SK-N-SH (cell line): ENCODE data around the gene DCLK1. TPM values are rescaled to one million over a fixed set of nuclear protein-coding genes. Genes with fewer than 3 reads are reported as not detected.
A peak's percentile ranks its signal among the peaks of the same experiment; 100 is the strongest.

ENCODE experiments used
- CTCF ChIA-PET: fragments of 300-600, 350-600 bp; formaldehyde crosslinking; extraction: SDS; loops from one replicate; lab custom pipeline; 2021; lab: Yijun Ruan, JAX
- POLR2A ChIA-PET: fragments of 350-600 bp; sonication (Branson Sonifier 250); formaldehyde crosslinking; extraction: SDS; loops from one replicate; lab custom pipeline; 2020; ENCODE audit warnings: antibody characterized with exemption, inconsistent platforms; lab: Yijun Ruan, JAX
- DNase-seq: peaks from one replicate; pipeline ENCODE4 v3.0.0; 2012
- H2AFZ ChIP-seq: fragments of 200-600 bp; sonication (generic); 2 replicates; pipeline ENCODE4 v1.8.1; 2016; ENCODE audit warnings: antibody characterized with exemption, mild to moderate bottlenecking, low read depth
- H3F3A ChIP-seq: fragments of 200-600 bp; sonication (generic); replicated peaks from 2 replicates; pipeline ENCODE3; 2016; ENCODE audit warnings: antibody characterized with exemption, mild to moderate bottlenecking; ENCODE audit not compliant: insufficient read depth
- H3K27ac ChIP-seq, 2 experiments: fragments of 200-500 bp in 1 of 2; fragments of 200-600 bp in 1 of 2; sonication (Bioruptor generic) in 1 of 2; sonication (generic), shearing (Covaris generic) in 1 of 2; 2 replicates each; pipeline versions ENCODE4 v1.5.1 to v1.6.1; 2014 to 2016; ENCODE audit warnings: low read depth in 2 of 2, inconsistent platforms in 1 of 2, low read length in 1 of 2, mild to moderate bottlenecking in 1 of 2, mixed read lengths in 1 of 2
- H3K27me3 ChIP-seq: fragments of 200-600 bp; sonication (generic), shearing (Covaris generic); 2 replicates; pipeline ENCODE4 v1.6.1; 2016; ENCODE audit warnings: mixed run types; ENCODE audit not compliant: insufficient read depth
- H3K36me3 ChIP-seq, 2 experiments: fragments of 200-500 bp in 1 of 2; fragments of 200-600 bp in 1 of 2; sonication (Bioruptor generic) in 1 of 2; sonication (generic) in 1 of 2; replicated peaks in 1 of 2; 2 replicates each; pipeline versions ENCODE3 to v1.5.1; 2014 to 2016; ENCODE audit warnings: low read length in 1 of 2, mild to moderate bottlenecking in 1 of 2; ENCODE audit not compliant: insufficient read depth in 2 of 2, control insufficient read depth in 1 of 2
- H3K4me1 ChIP-seq, 2 experiments: fragments of 200-500 bp in 1 of 2; fragments of 200-600 bp in 1 of 2; sonication (Bioruptor generic) in 1 of 2; sonication (generic), shearing (Covaris generic) in 1 of 2; 2 replicates each; pipeline versions ENCODE4 v1.5.1 to v1.6.1; 2014 to 2016; ENCODE audit warnings: low read depth in 1 of 2, low read length in 1 of 2, mixed run types in 1 of 2; ENCODE audit not compliant: insufficient read depth in 2 of 2, control insufficient read depth in 1 of 2
- H3K4me2 ChIP-seq: fragments of 200-600 bp; sonication (generic), shearing (Covaris generic); 2 replicates; pipeline ENCODE4 v1.6.1; 2017; ENCODE audit warnings: mixed run types
- H3K4me3 ChIP-seq, 2 experiments: fragments of 200-500 bp in 1 of 2; fragments of 200-600 bp in 1 of 2; sonication (Bioruptor generic) in 1 of 2; sonication (generic), shearing (Covaris generic) in 1 of 2; 2 replicates each; pipeline versions ENCODE4 v1.5.1 to v1.8.1; 2014 to 2016; ENCODE audit warnings: low read depth in 2 of 2, inconsistent platforms in 1 of 2, low read length in 1 of 2, mild to moderate bottlenecking in 1 of 2, mixed read lengths in 1 of 2, moderate library complexity in 1 of 2
- H3K79me2 ChIP-seq: fragments of 200-600 bp; sonication (generic); 2 replicates; pipeline ENCODE4 v1.8.1; 2017; ENCODE audit warnings: mild to moderate bottlenecking; ENCODE audit not compliant: insufficient read depth
- H3K9ac ChIP-seq: fragments of 200-600 bp; sonication (generic); 2 replicates; pipeline ENCODE4 v1.6.1; 2017; ENCODE audit warnings: mixed run types
- H3K9me2 ChIP-seq: fragments of 200-600 bp; sonication (generic); 2 replicates; pipeline ENCODE4 v1.6.1; 2017; ENCODE audit warnings: mixed run types
- H3K9me3 ChIP-seq: fragments of 200-600 bp; sonication (generic); 2 replicates; pipeline ENCODE4 v1.6.1; 2017; ENCODE audit warnings: mixed run types, mild to moderate bottlenecking, moderate library complexity
- H4K20me1 ChIP-seq: fragments of 200-600 bp; sonication (generic); 2 replicates; pipeline ENCODE4 v1.6.1; 2017; ENCODE audit warnings: mild to moderate bottlenecking, mixed run types; ENCODE audit not compliant: insufficient read depth
- GABPA ChIP-seq: IDR thresholded peaks from 2 replicates; pipeline ENCODE4 v1.4.0; 2012; ENCODE audit warnings: low read depth, mild to moderate bottlenecking
- JUND ChIP-seq: IDR thresholded peaks from 2 replicates; pipeline ENCODE4 v1.4.0; 2012
- NFIC ChIP-seq: IDR thresholded peaks from 2 replicates; pipeline ENCODE4 v1.4.0; 2012; ENCODE audit warnings: borderline replicate concordance
- NRF1 ChIP-seq: IDR thresholded peaks from 2 replicates; pipeline ENCODE4 v1.6.1; 2012; ENCODE audit warnings: low read depth, mild to moderate bottlenecking, low read length
- TAF1 ChIP-seq: IDR thresholded peaks from 2 replicates; pipeline ENCODE4 v1.6.1; 2012; ENCODE audit warnings: low read depth, mild to moderate bottlenecking, low read length, moderate library complexity, borderline replicate concordance
- TEAD4 ChIP-seq: IDR thresholded peaks from 2 replicates; pipeline ENCODE4 v1.4.0; 2012; ENCODE audit warnings: mild to moderate bottlenecking, borderline replicate concordance; ENCODE audit not compliant: insufficient read depth
- YY1 ChIP-seq: IDR thresholded peaks from 2 replicates; pipeline ENCODE4 v1.4.0; 2012; ENCODE audit warnings: low read depth, mild to moderate bottlenecking
- WGBS: methylation state at CpG from one replicate; pipeline ENCODE4 v1.1.6; 2017; ENCODE audit warnings: low lambda C conversion rate; 5-methylcytosine and 5-hydroxymethylcytosine counted together
- polyA plus RNA-seq, 3 experiments: library from polyadenylated mRNA; depleted of rRNA; stranded (reverse); fragments of >200 nt; gene quantifications; 2 replicates each; pipeline ENCODE4 v1.2.3, GENCODE V29; 2012
- TF ChIP-seq, protein P1 (sequence below): fragments of 150-350 bp; IDR thresholded peaks from 2 replicates; pipeline ENCODE4 v1.6.1; 2017; ENCODE audit warnings: antibody characterized with exemption, low read length, low read depth, borderline replicate concordance
- TF ChIP-seq, protein P2 (sequence below): IDR thresholded peaks from 2 replicates; pipeline ENCODE4 v1.4.0; 2012; ENCODE audit warnings: low read depth, borderline replicate concordance
- TF ChIP-seq, protein P3 (sequence below): fragments of 150-350 bp; IDR thresholded peaks from 2 replicates; pipeline ENCODE4 v1.6.1; 2016; ENCODE audit warnings: mild to moderate bottlenecking, low read depth, low read length
- TF ChIP-seq, protein P4 (sequence below): fragments of 200-600 bp; sonication (generic); IDR thresholded peaks from 2 replicates; pipeline ENCODE4 v1.6.1; 2017; ENCODE audit warnings: antibody characterized with exemption, mild to moderate bottlenecking, moderate library complexity
- TF ChIP-seq, protein P5 (sequence below): IDR thresholded peaks from 2 replicates; pipeline ENCODE4 v1.4.0; 2012; ENCODE audit warnings: low read depth
- TF ChIP-seq, protein P6 (sequence below): IDR thresholded peaks from 2 replicates; pipeline ENCODE4 v1.6.1; 2012; ENCODE audit warnings: mild to moderate bottlenecking, low read depth, low read length, moderate library complexity

Gene DCLK1
- polyA plus RNA-seq, 1 of the 3 experiments (the other 2 are of a cell fraction), result 1.1 TPM

DNA sequence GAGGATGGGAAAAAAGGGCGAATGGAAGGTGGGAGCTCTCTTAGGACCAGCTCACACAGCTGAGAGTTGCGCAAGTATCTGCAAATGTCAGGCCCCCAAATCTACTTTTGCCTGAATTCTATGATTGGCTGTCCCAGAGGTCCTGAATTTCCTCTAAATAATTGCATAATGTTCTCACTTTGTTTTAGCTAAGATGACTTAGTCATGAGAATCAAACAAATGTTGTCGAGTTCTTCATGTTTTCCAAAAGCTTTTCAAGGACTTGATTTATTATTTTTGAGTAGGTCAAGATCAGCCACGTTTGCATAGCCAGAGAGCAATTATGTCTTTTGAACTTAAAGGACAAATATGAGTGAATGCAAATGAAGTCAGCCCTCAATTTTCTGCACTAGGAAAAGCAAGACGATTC, 408.1 kb downstream of the DCLK1 start:
- H3K9ac ChIP-seq, result no peak overlapping the region
- H3K79me2 ChIP-seq, result no peaks in the 10 kb centered on the region
- ChIA-PET POLR2A (interaction anchor here (0.7 to 1.6 kb wide), 4 partner anchors 63 to 247 kb away, joined by 3 to 7 read pairs (median 3); partner anchors contain the start of gene MAB21L1), CTCF (interaction anchor here (0.6 to 3.9 kb wide), 10 partner anchors 9 to 559 kb away, joined by 3 to 52 read pairs (median 7); no protein-coding TSS in a partner anchor)
- TF ChIP-seq GABPA, result no peak
- TF ChIP-seq, protein P1, sequence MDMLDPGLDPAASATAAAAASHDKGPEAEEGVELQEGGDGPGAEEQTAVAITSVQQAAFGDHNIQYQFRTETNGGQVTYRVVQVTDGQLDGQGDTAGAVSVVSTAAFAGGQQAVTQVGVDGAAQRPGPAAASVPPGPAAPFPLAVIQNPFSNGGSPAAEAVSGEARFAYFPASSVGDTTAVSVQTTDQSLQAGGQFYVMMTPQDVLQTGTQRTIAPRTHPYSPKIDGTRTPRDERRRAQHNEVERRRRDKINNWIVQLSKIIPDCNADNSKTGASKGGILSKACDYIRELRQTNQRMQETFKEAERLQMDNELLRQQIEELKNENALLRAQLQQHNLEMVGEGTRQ, result no peak
- TF ChIP-seq, protein P2, sequence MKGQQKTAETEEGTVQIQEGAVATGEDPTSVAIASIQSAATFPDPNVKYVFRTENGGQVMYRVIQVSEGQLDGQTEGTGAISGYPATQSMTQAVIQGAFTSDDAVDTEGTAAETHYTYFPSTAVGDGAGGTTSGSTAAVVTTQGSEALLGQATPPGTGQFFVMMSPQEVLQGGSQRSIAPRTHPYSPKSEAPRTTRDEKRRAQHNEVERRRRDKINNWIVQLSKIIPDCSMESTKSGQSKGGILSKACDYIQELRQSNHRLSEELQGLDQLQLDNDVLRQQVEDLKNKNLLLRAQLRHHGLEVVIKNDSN, result no peak
- TF ChIP-seq TEAD4, result no peak
- TF ChIP-seq, protein P3, sequence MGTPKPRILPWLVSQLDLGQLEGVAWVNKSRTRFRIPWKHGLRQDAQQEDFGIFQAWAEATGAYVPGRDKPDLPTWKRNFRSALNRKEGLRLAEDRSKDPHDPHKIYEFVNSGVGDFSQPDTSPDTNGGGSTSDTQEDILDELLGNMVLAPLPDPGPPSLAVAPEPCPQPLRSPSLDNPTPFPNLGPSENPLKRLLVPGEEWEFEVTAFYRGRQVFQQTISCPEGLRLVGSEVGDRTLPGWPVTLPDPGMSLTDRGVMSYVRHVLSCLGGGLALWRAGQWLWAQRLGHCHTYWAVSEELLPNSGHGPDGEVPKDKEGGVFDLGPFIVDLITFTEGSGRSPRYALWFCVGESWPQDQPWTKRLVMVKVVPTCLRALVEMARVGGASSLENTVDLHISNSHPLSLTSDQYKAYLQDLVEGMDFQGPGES, result no peak
- no peak for TF ChIP-seq TAF1
- TF ChIP-seq NFIC, result no peak
- no peak for TF ChIP-seq YY1
- no peak for TF ChIP-seq JUND
- TF ChIP-seq NRF1, result no peak
- H3K36me3 ChIP-seq, result no peaks in the 10 kb centered on the region
- no peaks in the 10 kb centered on the region for H4K20me1 ChIP-seq
- no peak overlapping the region for H3K4me3 ChIP-seq
- no peaks in the 10 kb centered on the region for H3K9me2 ChIP-seq
- peak overlapping the region; percentile 24 for H2AFZ ChIP-seq
- no peaks in the 10 kb centered on the region for H3K27me3 ChIP-seq
- WGBS, result 54% methylated on average over 5 of the region's 5 CpGs
- no peaks in the 10 kb centered on the region for H3K9me3 ChIP-seq
- no peaks in the 10 kb centered on the region for H3F3A ChIP-seq
- no peak for DNase-seq
- H3K27ac ChIP-seq, result peak overlapping the region; percentile 0 to 47; a peak in 2 of 4 replicates
- peaks cover 0 to 27% of the 10 kb centered on the region in 2 experiments; a peak in 3 of 4 replicates for H3K4me1 ChIP-seq
- H3K4me2 ChIP-seq, result 0 out of 2 replicates have a peak overlapping the region, but pooled peaks have one; percentile 28

DNA sequence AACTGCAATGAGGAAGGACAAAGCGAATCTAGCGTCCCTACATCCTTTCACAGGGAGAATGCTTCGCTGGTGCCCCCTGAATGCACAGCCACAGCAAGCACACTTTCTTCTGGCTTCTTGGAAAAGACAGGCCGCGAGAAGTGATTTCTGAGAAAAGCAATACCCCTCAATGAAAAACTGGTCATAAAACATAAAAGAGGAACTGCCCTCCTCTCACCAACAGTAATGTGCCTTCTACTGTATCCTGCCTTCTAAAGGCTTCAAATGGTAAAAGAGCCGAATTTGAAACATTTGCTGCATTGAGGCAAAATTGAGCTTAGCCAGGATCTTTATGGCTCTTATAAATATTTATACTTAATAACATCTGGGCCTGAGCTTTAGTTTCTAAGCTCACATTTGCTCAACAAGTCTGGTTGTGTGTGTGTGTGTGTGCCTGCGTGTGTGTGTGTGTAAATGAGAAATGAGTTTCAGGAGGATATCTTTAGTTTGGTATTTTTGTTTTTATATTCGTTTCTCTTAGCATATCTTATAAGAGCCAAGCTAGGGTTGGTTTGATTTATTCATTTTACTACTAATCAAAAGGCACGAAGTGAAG, 408.6 kb downstream of the DCLK1 start:
- H3K27ac ChIP-seq, result no peak overlapping the region
- H2AFZ ChIP-seq, result peak overlapping the region; percentile 62; the same call in 1 of the 2 replicates
- WGBS, result 83% methylated on average over 9 of the region's 9 CpGs
- no peak overlapping the region for H3K4me3 ChIP-seq
- CTCF ChIA-PET, result interaction anchor here (0.6 to 3.9 kb wide), 14 partner anchors 9 to 558 kb away, joined by 3 to 52 read pairs (median 4); no protein-coding TSS in a partner anchor
- no peaks in the 10 kb centered on the region for H3K79me2 ChIP-seq
- TF ChIP-seq TAF1 (no peak), GABPA (no peak)
- TF ChIP-seq, protein P4, sequence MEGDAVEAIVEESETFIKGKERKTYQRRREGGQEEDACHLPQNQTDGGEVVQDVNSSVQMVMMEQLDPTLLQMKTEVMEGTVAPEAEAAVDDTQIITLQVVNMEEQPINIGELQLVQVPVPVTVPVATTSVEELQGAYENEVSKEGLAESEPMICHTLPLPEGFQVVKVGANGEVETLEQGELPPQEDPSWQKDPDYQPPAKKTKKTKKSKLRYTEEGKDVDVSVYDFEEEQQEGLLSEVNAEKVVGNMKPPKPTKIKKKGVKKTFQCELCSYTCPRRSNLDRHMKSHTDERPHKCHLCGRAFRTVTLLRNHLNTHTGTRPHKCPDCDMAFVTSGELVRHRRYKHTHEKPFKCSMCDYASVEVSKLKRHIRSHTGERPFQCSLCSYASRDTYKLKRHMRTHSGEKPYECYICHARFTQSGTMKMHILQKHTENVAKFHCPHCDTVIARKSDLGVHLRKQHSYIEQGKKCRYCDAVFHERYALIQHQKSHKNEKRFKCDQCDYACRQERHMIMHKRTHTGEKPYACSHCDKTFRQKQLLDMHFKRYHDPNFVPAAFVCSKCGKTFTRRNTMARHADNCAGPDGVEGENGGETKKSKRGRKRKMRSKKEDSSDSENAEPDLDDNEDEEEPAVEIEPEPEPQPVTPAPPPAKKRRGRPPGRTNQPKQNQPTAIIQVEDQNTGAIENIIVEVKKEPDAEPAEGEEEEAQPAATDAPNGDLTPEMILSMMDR, result no peak
- TF ChIP-seq, protein P5, sequence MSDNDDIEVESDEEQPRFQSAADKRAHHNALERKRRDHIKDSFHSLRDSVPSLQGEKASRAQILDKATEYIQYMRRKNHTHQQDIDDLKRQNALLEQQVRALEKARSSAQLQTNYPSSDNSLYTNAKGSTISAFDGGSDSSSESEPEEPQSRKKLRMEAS, result no peak
- TF ChIP-seq, protein P6, sequence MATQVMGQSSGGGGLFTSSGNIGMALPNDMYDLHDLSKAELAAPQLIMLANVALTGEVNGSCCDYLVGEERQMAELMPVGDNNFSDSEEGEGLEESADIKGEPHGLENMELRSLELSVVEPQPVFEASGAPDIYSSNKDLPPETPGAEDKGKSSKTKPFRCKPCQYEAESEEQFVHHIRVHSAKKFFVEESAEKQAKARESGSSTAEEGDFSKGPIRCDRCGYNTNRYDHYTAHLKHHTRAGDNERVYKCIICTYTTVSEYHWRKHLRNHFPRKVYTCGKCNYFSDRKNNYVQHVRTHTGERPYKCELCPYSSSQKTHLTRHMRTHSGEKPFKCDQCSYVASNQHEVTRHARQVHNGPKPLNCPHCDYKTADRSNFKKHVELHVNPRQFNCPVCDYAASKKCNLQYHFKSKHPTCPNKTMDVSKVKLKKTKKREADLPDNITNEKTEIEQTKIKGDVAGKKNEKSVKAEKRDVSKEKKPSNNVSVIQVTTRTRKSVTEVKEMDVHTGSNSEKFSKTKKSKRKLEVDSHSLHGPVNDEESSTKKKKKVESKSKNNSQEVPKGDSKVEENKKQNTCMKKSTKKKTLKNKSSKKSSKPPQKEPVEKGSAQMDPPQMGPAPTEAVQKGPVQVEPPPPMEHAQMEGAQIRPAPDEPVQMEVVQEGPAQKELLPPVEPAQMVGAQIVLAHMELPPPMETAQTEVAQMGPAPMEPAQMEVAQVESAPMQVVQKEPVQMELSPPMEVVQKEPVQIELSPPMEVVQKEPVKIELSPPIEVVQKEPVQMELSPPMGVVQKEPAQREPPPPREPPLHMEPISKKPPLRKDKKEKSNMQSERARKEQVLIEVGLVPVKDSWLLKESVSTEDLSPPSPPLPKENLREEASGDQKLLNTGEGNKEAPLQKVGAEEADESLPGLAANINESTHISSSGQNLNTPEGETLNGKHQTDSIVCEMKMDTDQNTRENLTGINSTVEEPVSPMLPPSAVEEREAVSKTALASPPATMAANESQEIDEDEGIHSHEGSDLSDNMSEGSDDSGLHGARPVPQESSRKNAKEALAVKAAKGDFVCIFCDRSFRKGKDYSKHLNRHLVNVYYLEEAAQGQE, result no peak
- TF ChIP-seq, all 33 proteins: peak for 0
- Histone ChIP-seq H3K9me3 (no peaks in the 10 kb centered on the region), H3F3A (no peaks in the 10 kb centered on the region), H4K20me1 (no peaks in the 10 kb centered on the region), H3K4me1 (peaks cover 0 to 27% of the 10 kb centered on the region in 2 experiments; a peak in 3 of 4 replicates), H3K4me2 (no peak overlapping the region), H3K9ac (no peak overlapping the region), H3K9me2 (no peaks in the 10 kb centered on the region), H3K36me3 (no peaks in the 10 kb centered on the region), H3K27me3 (no peaks in the 10 kb centered on the region)
- DNase-seq, result no peak
- POLR2A ChIA-PET, result interaction anchor here (0.7 to 1.0 kb wide), 2 partner anchors 63 to 246 kb away, joined by 3 read pairs; partner anchors contain the start of gene MAB21L1
